Measurements from ENCODE around the gene PGC. TPM values are rescaled to one million over a fixed set of nuclear protein-coding genes. Genes with fewer than 3 reads are reported as not detected.

Gene PGC
- total and polyA plus RNA-seq, 9 of the 15 experiments (the other 6 are each of a cell fraction or from before 2014, with no cell fraction given): 0.17 to 0.40 TPM; not detected in 7

DNA sequence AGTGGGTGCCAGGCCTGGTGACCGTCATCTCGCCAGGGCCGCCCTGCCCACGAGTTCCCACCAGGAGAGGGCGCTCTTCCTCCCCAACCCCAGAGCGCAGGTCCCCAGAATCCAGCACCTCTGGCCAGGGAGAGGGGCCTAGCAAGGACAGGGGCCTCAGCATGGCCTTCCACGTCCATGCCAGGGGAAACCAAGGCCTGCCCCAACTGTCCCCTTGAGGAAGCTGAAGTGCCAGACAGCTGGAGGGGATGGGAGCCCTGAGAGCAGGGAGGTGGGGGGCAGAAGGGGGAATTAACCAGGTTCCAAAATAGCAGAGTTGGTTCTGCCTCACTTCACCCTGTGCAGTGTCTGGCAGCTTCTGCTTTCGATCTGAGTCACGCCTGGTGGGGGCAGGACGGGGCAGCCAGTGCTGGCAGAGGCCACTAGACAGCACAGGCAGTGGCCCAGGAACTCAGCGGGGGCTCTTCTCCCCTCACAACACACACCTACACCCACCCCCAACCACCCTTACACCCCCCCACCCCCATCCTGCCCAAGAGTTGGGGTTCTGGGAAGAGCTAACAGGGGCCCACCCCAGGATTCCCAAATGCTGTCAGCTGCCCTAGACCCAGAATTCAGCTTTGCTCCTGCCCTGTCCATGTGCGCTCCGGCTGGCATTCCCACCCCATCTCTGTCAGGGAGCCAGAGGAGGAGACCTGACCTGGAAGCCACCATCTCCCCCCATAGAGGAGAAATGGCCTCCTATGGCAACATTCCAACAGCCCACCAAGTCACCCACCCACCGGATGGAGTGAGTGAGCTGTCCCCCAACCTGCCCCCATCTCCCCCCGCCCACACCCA, 41.0 kb downstream of the PGC start (continued):
- TF ChIP-seq PYGO2 (tag; IDR thresholded peaks at IDR 0.05) (no peak), PRPF4 (IDR thresholded peaks at IDR 0.05; ENCODE audit: insufficient read depth, low read depth, low read length, poor library complexity, severe bottlenecking) (no peak), ZBTB5 (IDR thresholded peaks at IDR 0.05) (no peak), TCFL5 (CRISPR knock-in tag; conservative IDR thresholded peaks at IDR 0.05) (no peak)

GRCh38 chr6:41705311-41705995, 41.7 kb downstream of the PGC start:
- Histone ChIP-seq H2AFZ (ENCODE audit: low read depth, low read length) (no peak overlapping the region), H3K4me2 (ENCODE audit: insufficient read depth, low read length) (no peak overlapping the region), H3K27ac (ENCODE audit: extremely low read depth, low read depth, low read length) (no peak overlapping the region), H3K79me2 (ENCODE audit: control insufficient read depth, insufficient read depth, low read length) (no peaks in the 10 kb centered on the region), H3K9me1 (ENCODE audit: control insufficient read depth, insufficient read depth, low read length) (no peaks in the 10 kb centered on the region), H3K36me3 (ENCODE audit: control insufficient read depth, insufficient read depth, low read length) (no peaks in the 10 kb centered on the region), H3K9me3 (replicated peaks; ENCODE audit: control insufficient read depth, insufficient read depth, low read depth, low read length) (no peaks in the 10 kb centered on the region), H4K20me1 (replicated peaks; ENCODE audit: control insufficient read depth, insufficient read depth, low read length) (peaks cover 12% of the 10 kb centered on the region; the same call in 1 of the 2 replicates), H3K4me1 (replicated peaks in 1 of 2; ENCODE audit: control insufficient read depth in 2 of 2, insufficient read depth in 2 of 2, low read length in 2 of 2) (peaks cover 0 to 10% of the 10 kb centered on the region in 2 experiments; a peak in 2 of 5 replicates), H3K27me3 (ENCODE audit: control insufficient read depth in 2 of 2, insufficient read depth in 2 of 2, low read length in 2 of 2) (peaks cover 0 to 35% of the 10 kb centered on the region in 2 experiments; a peak in 2 of 5 replicates), H3K4me3 (no peak overlapping the region), H3K9ac (ENCODE audit: insufficient read depth in 1 of 2, low read depth in 2 of 2, low read length in 2 of 2) (no peak overlapping the region)
- ChIA-PET CTCF (ENCODE audit: low intra/inter-chr PET ratio) (interaction anchor here (0.7 to 3.7 kb wide), 2 partner anchors 11 to 70 kb away, joined by 4 to 30 read pairs; no protein-coding TSS in a partner anchor), POLR2A (interaction anchor here (0.8 to 2.1 kb wide), 4 partner anchors 11 to 60 kb away, joined by 3 to 7 read pairs (median 5); no protein-coding TSS in a partner anchor)
- ATAC-seq (no peak), FAIRE-seq (no peak), DNase-seq (ENCODE audit: extremely low read depth in 1 of 4, low spot score in 3 of 4) (no peak)
- 30% methylated on average over 12 of the region's 12 CpGs for WGBS (ENCODE audit: insufficient coverage, low coverage, missing lambda C conversion rate)
- BruUV-seq (replicated peaks): no TSS peak
- intact Hi-C loops (cut with micrococcal nuclease): loop anchor here (10.0 kb wide), 1 partner anchor 339 kb away; no protein-coding TSS in a partner anchor
- no peak for TF ChIP-seq ZNF696 (CRISPR knock-in tag; conservative IDR thresholded peaks at IDR 0.05)
- TF ChIP-seq NFIC (IDR thresholded peaks at IDR 0.05): peak; percentile 18; the same call in 1 of the 2 replicates
- no peak for TF ChIP-seq MEF2A (IDR thresholded peaks at IDR 0.05; ENCODE audit: control insufficient read depth, low read depth, low read length)
- in situ Hi-C loops (cut with MboI): no loop called here
